Astrocyte (in vitro differentiated cells and primary cell): ENCODE measurements around the gene RPLP2. TPM values are rescaled to one million over a fixed set of nuclear protein-coding genes. Genes with fewer than 3 reads are reported as not detected.

ENCODE experiments used
- DNase-seq: peaks from one replicate; pipeline ENCODE4 v3.0.0-alpha.2; 2010; ENCODE audit warnings: low read depth
- FAIRE-seq: peaks from 2 replicates; lab custom pipeline; 2011; peaks lifted over from hg19 to GRCh38; lab: Jason Lieb, UNC
- H2AFZ ChIP-seq: 2 replicates; pipeline ENCODE4 v1.6.0; 2012; ENCODE audit warnings: low read depth, low read length, inconsistent platforms
- H3K27ac ChIP-seq: 2 replicates; pipeline ENCODE4 v1.5.1; 2011; ENCODE audit warnings: low read depth, low read length, inconsistent platforms
- H3K27me3 ChIP-seq: 2 replicates; pipeline ENCODE4 v1.6.0; 2011; ENCODE audit warnings: low read length, inconsistent platforms; ENCODE audit not compliant: insufficient read depth
- H3K36me3 ChIP-seq: 2 replicates; pipeline ENCODE4 v1.5.1; 2011; ENCODE audit warnings: low read length, inconsistent platforms; ENCODE audit not compliant: insufficient read depth
- H3K4me1 ChIP-seq: 2 replicates; pipeline ENCODE4 v1.5.1; 2011; ENCODE audit warnings: low read length, inconsistent platforms; ENCODE audit not compliant: insufficient read depth
- H3K4me2 ChIP-seq: 2 replicates; pipeline ENCODE4 v1.6.0; 2012; ENCODE audit warnings: low read length, inconsistent platforms
- H3K4me3 ChIP-seq: 2 replicates; pipeline ENCODE4 v1.5.1; 2011; ENCODE audit warnings: low read depth, mild to moderate bottlenecking, low read length, inconsistent platforms; ENCODE audit not compliant: insufficient read depth
- H3K79me2 ChIP-seq: 2 replicates; pipeline ENCODE4 v1.6.0; 2012; ENCODE audit warnings: mild to moderate bottlenecking, low read length, inconsistent platforms; ENCODE audit not compliant: insufficient read depth
- H3K9ac ChIP-seq: 2 replicates; pipeline ENCODE4 v1.6.0; 2012; ENCODE audit warnings: mild to moderate bottlenecking, low read length, inconsistent platforms
- H3K9me3 ChIP-seq: 2 replicates; pipeline ENCODE4 v1.5.1; 2012; ENCODE audit warnings: low read depth, mild to moderate bottlenecking, low read length, inconsistent platforms; ENCODE audit not compliant: insufficient read depth
- H4K20me1 ChIP-seq: 2 replicates; pipeline ENCODE4 v1.6.0; 2012; ENCODE audit warnings: low read length, inconsistent platforms; ENCODE audit not compliant: insufficient read depth
- H3K27ac Mint-ChIP-seq: one replicate; pipeline ENCODE4 v1.8.0; 2021; ENCODE audit warnings: mild to moderate bottlenecking, mixed read lengths; ENCODE audit not compliant: unreplicated experiment
- H3K27me3 Mint-ChIP-seq: one replicate; pipeline ENCODE4 v1.8.0; 2021; ENCODE audit warnings: low read depth, mixed read lengths; ENCODE audit not compliant: unreplicated experiment
- H3K36me3 Mint-ChIP-seq: one replicate; pipeline ENCODE4 v1.8.0; 2021; ENCODE audit warnings: low read depth, mixed read lengths; ENCODE audit not compliant: unreplicated experiment
- H3K4me1 Mint-ChIP-seq: one replicate; pipeline ENCODE4 v1.8.0; 2021; ENCODE audit warnings: low read depth, mixed read lengths; ENCODE audit not compliant: unreplicated experiment
- H3K4me3 Mint-ChIP-seq: one replicate; pipeline ENCODE4 v1.8.0; 2021; ENCODE audit warnings: mild to moderate bottlenecking, moderate library complexity, mixed read lengths; ENCODE audit not compliant: unreplicated experiment
- H3K9me3 Mint-ChIP-seq: one replicate; pipeline ENCODE4 v1.8.0; 2021; ENCODE audit warnings: mild to moderate bottlenecking, mixed read lengths; ENCODE audit not compliant: unreplicated experiment
- CTCF ChIP-seq: IDR thresholded peaks from 2 replicates; pipeline ENCODE4 v1.5.1; 2011; ENCODE audit warnings: low read depth, mild to moderate bottlenecking, inconsistent platforms, low read length, moderate library complexity; ENCODE audit not compliant: insufficient read depth
- EZH2 ChIP-seq: IDR thresholded peaks from 2 replicates; pipeline ENCODE4 v1.6.1; 2012; ENCODE audit warnings: mild to moderate bottlenecking, low read length, inconsistent platforms; ENCODE audit not compliant: insufficient read depth
- total RNA-seq: library from RNA; stranded (reverse); gene quantifications from 2 replicates; pipeline ENCODE4 v1.2.1, GENCODE V29; 2021

Gene RPLP2
- total RNA-seq, 1 donor from 2014 or later, result 1,666 TPM

GRCh38 chr11:776263-776560 is 33.6 kb upstream of the RPLP2 start:
- Histone ChIP-seq H2AFZ (peak overlapping the region; percentile 18), H3K27me3 (no peaks in the 10 kb centered on the region), H3K27ac (peak overlapping the region; percentile 77), H3K9me3 (no peaks in the 10 kb centered on the region), H3K79me2 (peaks cover 89% of the 10 kb centered on the region), H3K9ac (peak overlapping the region; percentile 91), H3K4me2 (peak overlapping the region; percentile 100), H4K20me1 (peaks cover 68% of the 10 kb centered on the region), H3K4me3 (peak overlapping the region; percentile 83), H3K36me3 (no peaks in the 10 kb centered on the region), H3K4me1 (peaks cover 27% of the 10 kb centered on the region)
- peaks cover 4% of the 10 kb centered on the region for H3K36me3 Mint-ChIP-seq
- FAIRE-seq (no peak), DNase-seq (no peak)
- no peaks in the 10 kb centered on the region for H3K9me3 Mint-ChIP-seq
- peak overlapping the region; percentile 80 for H3K27ac Mint-ChIP-seq
- peaks cover 8% of the 10 kb centered on the region for H3K4me1 Mint-ChIP-seq
- TF ChIP-seq EZH2 (no peak), CTCF (no peak)
- H3K27me3 Mint-ChIP-seq, result no peaks in the 10 kb centered on the region
- peak overlapping the region; percentile 93 for H3K4me3 Mint-ChIP-seq

- Mint-ChIP-seq H3K27me3 (no peaks in the 10 kb centered on the region), H3K27ac (peak overlapping the region; percentile 80), H3K4me3 (peak overlapping the region; percentile 93), H3K4me1 (peaks cover 8% of the 10 kb centered on the region), H3K9me3 (no peaks in the 10 kb centered on the region), H3K36me3 (peaks cover 4% of the 10 kb centered on the region)
- FAIRE-seq (no peak), DNase-seq (no peak)
- peak overlapping the region; percentile 100 for H3K4me2 ChIP-seq
- TF ChIP-seq CTCF (no peak), EZH2 (no peak)
- peak overlapping the region; percentile 80 for H3K27ac ChIP-seq
- H3K27me3 ChIP-seq, result no peaks in the 10 kb centered on the region
- peaks cover 27% of the 10 kb centered on the region for H3K4me1 ChIP-seq
- H4K20me1 ChIP-seq, result peaks cover 65% of the 10 kb centered on the region
- peak overlapping the region; percentile 86 for H2AFZ ChIP-seq
- H3K79me2 ChIP-seq, result peaks cover 85% of the 10 kb centered on the region
- H3K9me3 ChIP-seq, result no peaks in the 10 kb centered on the region
- H3K4me3 ChIP-seq, result peak overlapping the region; percentile 83
- no peaks in the 10 kb centered on the region for H3K36me3 ChIP-seq
- H3K9ac ChIP-seq, result peak overlapping the region; percentile 91
These were observed 33.0 kb upstream of the RPLP2 start for GRCh38 chr11:776561-777287.
